HL-60 (cell line): ENCODE results near the gene OTOS.

ENCODE experiments used
- GABPA ChIP-seq: IDR thresholded peaks from 2 replicates; pipeline ENCODE4 v1.6.1; 2012; ENCODE audit warnings: low read depth
- POLR2AphosphoS5 ChIP-seq: IDR thresholded peaks from 2 replicates; pipeline ENCODE4 v1.6.1; 2012; ENCODE audit warnings: low read depth
- SPI1 ChIP-seq: IDR thresholded peaks from 2 replicates; pipeline ENCODE4 v1.6.1; 2012; ENCODE audit warnings: low read depth, mild to moderate bottlenecking, borderline replicate concordance
- TF ChIP-seq, protein P1 (sequence below): IDR thresholded peaks from one replicate; pipeline ENCODE4 v1.5.1; 2011; ENCODE audit warnings: low read length, control low read depth, inconsistent platforms; ENCODE audit not compliant: insufficient read depth
- TF ChIP-seq, protein P2 (sequence below): IDR thresholded peaks from 2 replicates; pipeline ENCODE4 v1.6.1; 2012; ENCODE audit warnings: low read depth; ENCODE audit not compliant: insufficient replicate concordance

DNA sequence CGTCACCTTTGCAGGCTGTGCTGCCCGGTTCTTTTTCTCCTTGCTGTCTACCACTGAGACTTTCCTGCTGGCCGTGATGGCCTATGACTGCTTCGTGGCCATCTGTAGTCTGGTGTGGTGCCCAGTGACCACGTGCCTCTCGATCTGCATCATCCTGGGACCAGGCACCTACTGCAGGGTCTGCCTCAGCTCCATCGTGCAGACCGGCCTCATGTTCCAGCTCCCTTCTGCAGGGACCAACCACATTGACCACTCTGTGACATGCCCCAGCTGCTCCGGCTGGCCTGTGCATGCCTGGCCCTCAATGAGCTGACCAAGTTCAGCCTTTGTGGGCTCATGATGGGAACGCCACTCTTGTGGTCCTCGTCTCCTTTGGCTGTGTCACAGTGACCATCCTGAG, 31.1 kb downstream of the OTOS start:
- TF ChIP-seq, protein P1, sequence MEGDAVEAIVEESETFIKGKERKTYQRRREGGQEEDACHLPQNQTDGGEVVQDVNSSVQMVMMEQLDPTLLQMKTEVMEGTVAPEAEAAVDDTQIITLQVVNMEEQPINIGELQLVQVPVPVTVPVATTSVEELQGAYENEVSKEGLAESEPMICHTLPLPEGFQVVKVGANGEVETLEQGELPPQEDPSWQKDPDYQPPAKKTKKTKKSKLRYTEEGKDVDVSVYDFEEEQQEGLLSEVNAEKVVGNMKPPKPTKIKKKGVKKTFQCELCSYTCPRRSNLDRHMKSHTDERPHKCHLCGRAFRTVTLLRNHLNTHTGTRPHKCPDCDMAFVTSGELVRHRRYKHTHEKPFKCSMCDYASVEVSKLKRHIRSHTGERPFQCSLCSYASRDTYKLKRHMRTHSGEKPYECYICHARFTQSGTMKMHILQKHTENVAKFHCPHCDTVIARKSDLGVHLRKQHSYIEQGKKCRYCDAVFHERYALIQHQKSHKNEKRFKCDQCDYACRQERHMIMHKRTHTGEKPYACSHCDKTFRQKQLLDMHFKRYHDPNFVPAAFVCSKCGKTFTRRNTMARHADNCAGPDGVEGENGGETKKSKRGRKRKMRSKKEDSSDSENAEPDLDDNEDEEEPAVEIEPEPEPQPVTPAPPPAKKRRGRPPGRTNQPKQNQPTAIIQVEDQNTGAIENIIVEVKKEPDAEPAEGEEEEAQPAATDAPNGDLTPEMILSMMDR = no peak
- TF ChIP-seq POLR2AphosphoS5 (no peak), GABPA (no peak), SPI1 (no peak)
- TF ChIP-seq, protein P2, sequence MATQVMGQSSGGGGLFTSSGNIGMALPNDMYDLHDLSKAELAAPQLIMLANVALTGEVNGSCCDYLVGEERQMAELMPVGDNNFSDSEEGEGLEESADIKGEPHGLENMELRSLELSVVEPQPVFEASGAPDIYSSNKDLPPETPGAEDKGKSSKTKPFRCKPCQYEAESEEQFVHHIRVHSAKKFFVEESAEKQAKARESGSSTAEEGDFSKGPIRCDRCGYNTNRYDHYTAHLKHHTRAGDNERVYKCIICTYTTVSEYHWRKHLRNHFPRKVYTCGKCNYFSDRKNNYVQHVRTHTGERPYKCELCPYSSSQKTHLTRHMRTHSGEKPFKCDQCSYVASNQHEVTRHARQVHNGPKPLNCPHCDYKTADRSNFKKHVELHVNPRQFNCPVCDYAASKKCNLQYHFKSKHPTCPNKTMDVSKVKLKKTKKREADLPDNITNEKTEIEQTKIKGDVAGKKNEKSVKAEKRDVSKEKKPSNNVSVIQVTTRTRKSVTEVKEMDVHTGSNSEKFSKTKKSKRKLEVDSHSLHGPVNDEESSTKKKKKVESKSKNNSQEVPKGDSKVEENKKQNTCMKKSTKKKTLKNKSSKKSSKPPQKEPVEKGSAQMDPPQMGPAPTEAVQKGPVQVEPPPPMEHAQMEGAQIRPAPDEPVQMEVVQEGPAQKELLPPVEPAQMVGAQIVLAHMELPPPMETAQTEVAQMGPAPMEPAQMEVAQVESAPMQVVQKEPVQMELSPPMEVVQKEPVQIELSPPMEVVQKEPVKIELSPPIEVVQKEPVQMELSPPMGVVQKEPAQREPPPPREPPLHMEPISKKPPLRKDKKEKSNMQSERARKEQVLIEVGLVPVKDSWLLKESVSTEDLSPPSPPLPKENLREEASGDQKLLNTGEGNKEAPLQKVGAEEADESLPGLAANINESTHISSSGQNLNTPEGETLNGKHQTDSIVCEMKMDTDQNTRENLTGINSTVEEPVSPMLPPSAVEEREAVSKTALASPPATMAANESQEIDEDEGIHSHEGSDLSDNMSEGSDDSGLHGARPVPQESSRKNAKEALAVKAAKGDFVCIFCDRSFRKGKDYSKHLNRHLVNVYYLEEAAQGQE = no peak
